Coronary artery (tissue), 2 donors: ENCODE measurements around the gene SEMA6A.

Source experiments
- DNase-seq: peaks from one replicate; pipeline ENCODE4 v3.0.0-alpha.2; 2017; ENCODE audit warnings: low spot score
- H3K27ac ChIP-seq, 2 donors: fragments of 200-600 bp; sonication (generic); one replicate each; pipeline ENCODE4 v1.5.1; 2016 to 2019
- H3K4me3 ChIP-seq: fragments of 200-600 bp; sonication (generic); 2 replicates; pipeline ENCODE4 v1.5.1; 2016; ENCODE audit warnings: mild to moderate bottlenecking, moderate library complexity
- CTCF ChIP-seq: fragments of 200-600 bp; sonication (generic); IDR thresholded peaks from one replicate; pipeline ENCODE4 v1.5.1; 2019; ENCODE audit warnings: antibody characterized with exemption

Gene SEMA6A

GRCh38 chr5:116494784-116495450 is 79.7 kb downstream of the SEMA6A start:
- Histone ChIP-seq H3K27ac (no peak overlapping the region), H3K4me3 (no peak overlapping the region)
- DNase-seq: no peak
- TF ChIP-seq CTCF: no peak

GRCh38 chr5:116492776-116493175 is 81.8 kb downstream of the SEMA6A start:
- no peak overlapping the region for H3K4me3 ChIP-seq
- no peak for TF ChIP-seq CTCF
- H3K27ac ChIP-seq: no peak overlapping the region
- DNase-seq: no peak

GRCh38 chr5:116492016-116492623 is 82.5 kb downstream of the SEMA6A start:
- H3K27ac ChIP-seq: no peak overlapping the region
- H3K4me3 ChIP-seq: no peak overlapping the region
- no peak for TF ChIP-seq CTCF
- no peak for DNase-seq

GRCh38 chr5:116488356-116489041 is 86.1 kb downstream of the SEMA6A start:
- TF ChIP-seq CTCF: no peak
- Histone ChIP-seq H3K4me3 (no peak overlapping the region), H3K27ac (no peak overlapping the region)
- DNase-seq: no peak

GRCh38 chr5:116487045-116487444 is 87.6 kb downstream of the SEMA6A start:
- Histone ChIP-seq H3K4me3 (no peak overlapping the region), H3K27ac (no peak overlapping the region)
- no peak for TF ChIP-seq CTCF
- no peak for DNase-seq

- H3K4me3 ChIP-seq: no peak overlapping the region
- TF ChIP-seq CTCF: no peak
- H3K27ac ChIP-seq: no peak overlapping the region
- no peak for DNase-seq
Observed at GRCh38 chr5:116486588-116486987, 88.0 kb downstream of the SEMA6A start.

GRCh38 chr5:116484645-116485044 is 90.0 kb downstream of the SEMA6A start:
- TF ChIP-seq CTCF: no peak
- DNase-seq: no peak
- H3K27ac ChIP-seq: no peak overlapping the region
- H3K4me3 ChIP-seq: no peak overlapping the region
